HG03378 (cell line): Measurements from ENCODE around the gene KRTAP10-7.
"Not testable (repeated sequence)": the region's sequence is repeated elsewhere in the genome, so short reads cannot be mapped to it uniquely, and the experiment has no call there.

Experiments
- ATAC-seq: cut with Tn5 transposase; IDR thresholded peaks from one replicate; pipeline ENCODE4 v1.9.1; 2021; ENCODE audit warnings: mild to moderate bottlenecking, moderate library complexity; ENCODE audit not compliant: unreplicated experiment

Gene KRTAP10-7

DNA sequence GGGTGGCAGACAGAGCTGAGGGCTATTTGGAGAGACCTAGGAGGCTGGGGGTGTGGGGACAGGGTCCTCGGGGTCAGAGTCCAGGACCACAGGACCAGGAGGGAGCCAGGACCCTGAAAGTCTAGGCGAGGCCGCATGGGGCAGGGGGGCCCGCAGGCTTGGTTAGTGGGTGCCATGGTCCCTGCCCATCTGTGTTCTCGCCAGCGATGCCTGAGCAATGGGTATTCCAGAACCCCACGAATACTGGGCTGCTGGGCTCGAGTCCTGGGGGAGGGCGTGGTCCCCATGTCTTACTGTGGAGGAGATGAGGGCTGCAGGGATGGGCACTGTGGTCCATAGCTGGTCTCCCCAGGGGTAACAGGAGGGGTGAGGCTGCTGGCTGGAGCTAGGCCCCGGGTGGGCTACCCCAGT, 10.1 kb upstream of the KRTAP10-7 start:
- no peak for ATAC-seq

DNA sequence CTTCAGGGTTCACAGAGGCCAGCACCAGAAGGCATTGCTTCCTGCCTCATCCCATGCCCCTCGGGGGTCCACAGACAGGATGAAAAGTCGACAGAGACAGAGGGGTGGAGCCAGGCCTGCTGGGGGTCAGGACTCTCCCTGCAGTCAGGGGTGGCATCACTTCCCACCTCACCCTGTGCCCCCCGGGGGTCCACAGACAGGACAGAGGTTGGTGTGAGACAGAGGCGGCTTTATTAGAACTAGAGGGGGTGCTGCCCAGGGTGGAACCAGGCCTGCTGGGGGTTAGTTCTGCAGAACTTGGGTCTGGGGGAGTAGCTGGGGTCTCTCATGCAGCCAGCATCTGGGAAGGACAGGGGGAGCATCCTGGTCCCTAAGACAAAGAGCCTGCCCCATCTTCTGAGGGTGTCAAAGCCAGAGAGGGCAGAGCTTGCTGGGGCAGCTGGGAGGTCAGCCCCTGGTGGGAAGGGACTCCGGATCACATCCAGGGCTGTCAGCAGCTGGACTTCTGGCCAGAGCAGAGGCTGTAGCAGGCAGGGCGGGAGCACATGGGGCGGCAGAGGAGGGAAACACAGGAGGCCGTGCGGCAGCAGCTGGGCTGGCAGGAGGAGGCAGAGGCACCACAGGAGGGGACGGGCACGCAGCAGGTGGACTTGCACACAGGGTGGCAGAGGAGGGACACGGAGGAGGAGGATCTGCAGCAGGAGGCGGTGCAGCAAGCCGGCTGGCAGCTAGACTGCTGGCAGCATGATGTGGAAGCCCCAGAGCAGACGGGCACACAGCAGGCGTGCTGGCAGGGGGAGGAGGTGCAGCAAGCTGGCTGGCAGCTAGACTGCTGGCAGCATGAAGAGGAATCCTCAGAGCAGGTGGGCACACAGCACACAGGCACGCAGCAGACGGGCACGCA, 9.2 kb upstream of the KRTAP10-7 start:
- not testable (repeated sequence) for ATAC-seq

DNA sequence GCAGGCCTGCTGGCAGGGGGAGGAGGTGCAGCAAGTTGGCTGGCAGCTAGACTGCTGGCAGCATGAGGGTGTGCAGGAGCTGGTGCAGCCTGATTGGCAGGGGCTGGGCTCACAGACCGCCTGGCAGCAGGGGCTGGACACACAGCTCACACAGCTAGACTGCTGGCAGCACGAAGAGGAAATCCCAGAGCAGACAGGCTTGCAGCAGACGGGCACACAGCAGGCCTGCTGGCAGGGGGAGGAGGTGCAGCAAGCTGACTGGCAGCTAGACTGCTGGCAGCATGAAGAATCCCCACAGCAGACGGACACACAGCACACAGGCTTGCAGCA, 8.6 kb upstream of the KRTAP10-7 start:
- ATAC-seq: not testable (repeated sequence)

DNA sequence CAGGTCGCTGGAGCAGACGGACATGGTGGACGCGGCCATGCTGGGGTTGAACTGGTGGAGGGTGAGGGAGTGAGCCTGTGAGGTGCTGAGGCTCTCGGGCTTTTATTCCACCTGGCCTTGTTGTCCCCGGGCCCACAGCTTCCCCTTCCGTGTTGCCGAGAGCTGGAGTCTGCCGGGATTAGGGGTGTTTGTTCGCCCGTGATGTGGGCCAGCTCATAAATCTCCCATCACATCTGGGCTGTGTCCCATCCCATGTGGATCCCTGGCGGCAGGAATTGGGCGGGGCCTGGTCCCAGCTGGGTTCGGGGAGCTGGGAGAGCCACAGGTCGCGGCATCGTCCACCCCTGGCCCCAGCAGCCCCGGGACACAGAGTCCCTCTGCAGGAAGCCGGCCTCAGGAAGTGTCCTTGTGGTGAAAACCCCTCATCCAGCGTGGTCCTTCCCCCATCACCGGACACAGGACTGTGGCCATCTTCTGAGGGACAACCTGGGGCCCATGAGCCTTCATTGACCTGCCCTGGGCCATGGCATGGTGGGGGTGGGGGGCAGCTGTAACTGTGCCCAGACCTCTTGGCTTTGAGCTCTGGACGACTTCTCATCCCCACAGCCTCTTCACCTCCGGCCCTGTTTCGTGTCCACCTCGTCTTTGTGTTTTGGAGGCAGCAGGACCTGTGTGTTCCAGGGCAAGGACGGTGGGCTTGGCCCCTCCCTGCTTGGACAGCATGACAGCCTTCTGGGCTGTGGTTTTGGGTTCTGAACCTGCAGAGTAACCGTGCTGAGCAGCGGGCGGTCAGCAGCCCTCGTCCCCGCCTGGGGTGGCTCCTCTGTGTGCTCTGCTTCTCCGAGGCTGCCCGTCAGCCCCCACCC, 7.7 kb upstream of the KRTAP10-7 start, which contains the start of gene KRTAP10-6:
Gene KRTAP10-6, minus strand, starts transcription at position 60 of the 866 bp plus-strand sequence. Its CDS starts 21 bp downstream, at position 39.
- ATAC-seq: no peak

DNA sequence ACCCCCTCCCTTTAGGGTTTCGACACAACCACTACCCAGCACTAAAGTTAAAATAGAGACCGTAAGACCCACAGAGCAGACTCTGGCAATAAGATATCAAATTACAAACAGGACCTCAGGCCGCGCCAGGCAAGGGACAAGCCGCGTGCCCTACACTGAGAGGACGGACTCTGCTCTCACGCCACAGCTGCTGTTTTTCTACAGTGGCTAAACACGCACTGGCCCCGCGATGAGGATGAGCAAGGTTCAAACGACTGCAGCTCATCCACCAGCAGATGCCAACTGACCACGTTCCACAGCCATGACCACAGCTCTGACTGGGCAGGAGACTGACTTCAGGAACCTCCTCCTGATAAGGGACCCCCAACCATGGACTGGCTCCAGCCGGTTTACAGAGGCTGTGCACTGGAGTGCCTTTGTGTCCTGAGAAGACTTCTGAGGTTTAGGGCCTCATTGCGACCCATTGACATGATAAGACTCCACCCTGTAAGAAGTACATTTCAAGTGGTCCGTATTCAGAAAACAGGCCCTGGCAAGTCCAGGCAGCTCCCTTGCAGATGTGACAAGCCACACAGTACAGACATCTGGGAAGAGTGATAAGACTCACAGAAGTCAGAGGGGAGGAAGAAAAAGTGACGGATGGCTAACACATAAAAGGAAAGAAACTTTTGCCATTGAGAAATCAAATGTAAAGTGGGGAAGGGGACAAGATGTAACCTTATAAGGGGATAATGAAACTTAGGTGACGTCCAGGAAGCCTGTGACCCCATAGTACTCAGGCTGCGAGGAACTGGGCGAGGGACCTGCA, 6.6 kb upstream of the KRTAP10-7 start:
- no peak for ATAC-seq

DNA sequence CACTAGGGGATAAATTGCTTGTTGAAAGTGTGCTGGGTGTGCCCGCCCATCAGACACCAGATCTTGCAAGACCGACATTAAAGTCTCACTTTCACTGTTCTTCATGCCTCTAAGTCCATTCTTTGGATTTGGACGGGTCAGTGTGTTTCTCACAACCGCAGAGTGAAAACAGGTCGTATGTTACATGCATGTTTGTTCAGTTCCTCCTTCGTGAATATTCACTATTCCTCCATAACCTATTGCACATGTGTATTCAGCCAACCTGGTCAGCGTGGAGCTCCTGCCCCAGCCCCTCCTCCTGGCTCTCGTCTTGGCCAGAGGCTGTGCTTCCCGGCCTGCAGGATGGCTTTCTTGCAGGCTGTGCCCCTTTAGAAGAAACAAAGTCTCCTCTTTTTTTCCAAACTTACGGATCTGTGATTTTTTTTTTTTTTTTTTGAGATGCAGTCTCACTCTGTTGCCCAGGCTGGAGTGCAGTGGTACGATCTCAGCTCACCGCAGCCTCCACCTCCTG, 5.9 kb upstream of the KRTAP10-7 start:
- ATAC-seq: no peak

DNA sequence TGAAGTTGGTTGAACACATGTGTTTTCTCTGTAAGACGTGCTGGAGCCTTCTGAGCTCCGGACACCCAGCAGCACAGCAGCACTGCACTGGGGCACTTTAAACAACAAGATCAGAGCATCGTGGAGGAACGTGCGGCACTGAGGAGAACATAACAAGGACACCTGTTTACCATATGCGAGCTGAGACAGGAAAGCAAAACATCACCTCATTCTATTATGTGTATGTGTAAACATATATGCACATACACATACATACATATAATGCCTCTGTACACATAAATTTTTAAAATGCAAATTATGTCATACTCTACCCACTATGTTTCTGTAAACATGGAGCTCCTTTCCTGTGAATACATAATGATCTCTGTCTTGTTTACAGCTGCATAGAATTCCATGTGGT, 4.9 kb upstream of the KRTAP10-7 start:
- no peak for ATAC-seq

DNA sequence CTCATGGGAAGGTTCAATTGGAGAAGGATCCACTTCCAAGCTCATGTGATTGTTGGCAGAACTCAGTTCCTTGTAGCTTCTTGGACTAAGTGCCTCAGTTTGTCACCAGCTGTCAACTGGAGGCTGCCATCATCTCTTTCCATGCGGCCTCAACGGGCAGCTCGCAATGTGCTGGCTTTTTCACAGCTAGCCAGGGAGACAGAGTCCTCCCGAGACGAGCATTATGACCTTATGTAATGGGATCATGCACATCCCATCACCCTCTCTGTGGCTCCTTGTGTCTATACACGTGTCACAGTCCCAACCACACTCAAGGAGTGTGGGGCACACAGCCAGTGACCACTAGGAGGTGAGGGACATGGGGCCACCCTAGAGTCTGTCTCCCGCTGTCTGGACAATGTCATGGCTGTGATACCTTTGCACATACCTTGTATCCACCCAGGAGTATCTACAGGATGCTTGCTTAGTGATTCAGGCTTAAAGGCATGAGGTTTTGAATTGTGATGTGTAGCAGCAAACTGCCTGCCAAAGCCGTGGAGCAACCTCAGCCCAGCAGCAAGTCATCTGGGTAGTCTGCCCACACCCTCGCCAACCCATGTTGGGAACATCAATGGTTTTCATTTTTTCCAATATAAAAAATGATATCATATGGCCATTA, 4.2 kb upstream of the KRTAP10-7 start:
- ATAC-seq: no peak

DNA sequence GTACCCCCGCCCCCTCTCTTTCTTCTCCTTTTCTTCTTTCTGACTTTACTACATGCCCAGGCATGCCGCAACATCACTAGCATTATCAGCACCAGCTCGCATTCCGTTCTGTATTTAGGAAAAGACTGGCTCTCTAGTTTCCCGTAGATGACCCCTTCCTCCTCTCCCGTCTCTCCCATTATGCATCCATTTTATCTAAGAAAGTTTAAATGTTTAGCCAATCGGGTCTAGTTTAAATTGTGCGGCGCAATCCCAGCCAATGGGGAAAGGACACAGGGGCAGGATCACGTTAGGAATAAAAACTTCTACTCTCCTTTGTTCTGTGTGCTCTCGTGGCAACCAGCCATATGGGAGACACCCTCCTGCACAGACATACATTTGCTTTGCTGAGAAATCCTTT, 2.3 kb upstream of the KRTAP10-7 start:
- ATAC-seq: no peak

DNA sequence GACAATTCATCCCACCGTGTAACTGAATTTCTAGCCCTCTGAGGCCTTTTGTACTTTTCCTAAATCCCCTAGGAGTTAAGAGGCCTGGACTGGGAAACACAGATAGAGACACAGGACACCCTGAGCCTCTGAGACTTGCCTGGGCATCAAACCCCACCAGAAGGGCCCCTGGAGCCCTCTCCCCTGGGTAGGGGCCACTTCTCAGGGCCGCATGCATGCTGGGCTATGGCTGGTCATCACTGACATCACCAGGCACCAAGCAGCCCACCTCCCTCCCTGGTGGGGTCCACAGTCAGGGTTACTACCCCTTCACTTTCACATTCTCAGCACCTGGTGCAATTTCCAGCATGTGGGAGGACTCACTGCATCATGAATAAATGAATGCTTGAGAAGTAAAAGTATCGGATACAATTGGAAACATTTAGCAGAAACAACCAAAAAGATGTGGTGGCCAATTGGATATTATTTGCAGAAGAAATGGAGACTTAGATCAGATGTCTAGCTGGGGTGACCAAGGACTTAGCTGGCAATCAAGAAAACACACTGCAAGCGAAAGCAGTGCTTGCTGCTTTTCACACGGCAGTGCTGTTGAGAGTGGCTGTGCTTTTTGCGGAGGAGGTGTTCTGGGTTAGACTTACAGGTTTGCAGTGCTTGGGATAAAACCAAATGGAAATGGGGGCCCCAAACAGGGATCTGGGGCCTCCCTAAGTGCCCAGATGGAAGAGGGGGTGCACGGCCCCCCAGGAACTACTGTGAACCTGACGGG, 950 bp upstream of the KRTAP10-7 start:
- no peak for ATAC-seq

DNA sequence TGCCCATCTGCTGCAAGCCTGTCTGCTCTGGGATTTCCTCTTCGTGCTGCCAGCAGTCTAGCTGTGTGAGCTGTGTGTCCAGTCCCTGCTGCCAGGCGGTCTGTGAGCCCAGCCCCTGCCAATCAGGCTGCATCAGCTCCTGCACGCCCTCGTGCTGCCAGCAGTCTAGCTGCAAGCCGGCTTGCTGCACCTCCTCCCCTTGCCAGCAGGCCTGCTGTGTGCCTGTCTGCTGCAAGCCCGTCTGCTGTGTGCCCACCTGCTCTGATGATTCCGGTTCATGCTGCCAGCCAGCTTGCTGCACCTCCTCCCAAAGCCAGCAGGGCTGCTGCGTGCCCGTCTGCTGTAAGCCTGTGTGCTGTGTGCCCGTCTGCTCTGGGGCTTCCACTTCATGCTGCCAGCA, 694 bp downstream of the KRTAP10-7 start:
- ATAC-seq: not testable (repeated sequence)

DNA sequence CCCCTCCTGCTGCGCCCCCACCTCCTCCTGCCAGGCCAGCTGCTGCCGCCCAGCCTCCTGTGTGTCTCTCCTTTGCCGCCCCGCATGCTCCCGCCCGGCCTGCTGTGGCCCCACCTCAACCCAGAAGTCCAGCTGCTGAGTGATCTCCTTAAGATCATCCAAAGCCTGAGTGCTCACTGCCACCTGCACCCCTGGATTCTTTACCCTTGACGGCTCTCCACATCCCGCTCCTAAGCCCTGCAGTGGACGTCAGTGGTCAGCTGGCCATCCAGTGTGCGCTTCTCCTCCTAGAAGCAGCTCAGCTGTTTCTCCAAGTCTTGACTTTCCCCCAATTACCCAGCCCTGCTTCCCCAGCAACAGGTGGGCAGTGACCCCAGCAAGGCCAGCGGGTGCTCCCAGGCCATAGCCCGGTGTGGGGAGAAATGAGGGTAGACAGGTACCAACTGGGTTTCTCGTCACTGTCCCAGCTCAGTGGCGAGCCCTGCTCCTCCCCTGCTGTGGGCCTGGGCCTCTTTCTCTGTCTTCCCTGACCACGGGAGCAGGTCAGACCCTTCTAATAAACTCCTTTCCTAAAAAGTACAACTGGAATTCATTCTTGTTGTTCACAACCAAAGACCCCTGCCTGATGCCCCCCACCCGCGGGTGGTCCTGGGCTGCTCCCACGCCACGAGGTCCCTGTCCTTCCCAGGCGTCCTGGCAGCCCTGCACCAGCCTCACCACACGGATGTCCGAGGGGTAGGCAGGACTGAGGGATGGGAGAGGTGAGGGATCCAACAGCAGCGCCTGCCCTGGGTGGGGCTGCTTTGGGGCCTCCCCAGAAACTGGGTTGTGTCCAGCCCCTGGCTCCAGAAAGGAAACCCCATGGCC, 1.4 kb downstream of the KRTAP10-7 start:
- ATAC-seq: no peak

DNA sequence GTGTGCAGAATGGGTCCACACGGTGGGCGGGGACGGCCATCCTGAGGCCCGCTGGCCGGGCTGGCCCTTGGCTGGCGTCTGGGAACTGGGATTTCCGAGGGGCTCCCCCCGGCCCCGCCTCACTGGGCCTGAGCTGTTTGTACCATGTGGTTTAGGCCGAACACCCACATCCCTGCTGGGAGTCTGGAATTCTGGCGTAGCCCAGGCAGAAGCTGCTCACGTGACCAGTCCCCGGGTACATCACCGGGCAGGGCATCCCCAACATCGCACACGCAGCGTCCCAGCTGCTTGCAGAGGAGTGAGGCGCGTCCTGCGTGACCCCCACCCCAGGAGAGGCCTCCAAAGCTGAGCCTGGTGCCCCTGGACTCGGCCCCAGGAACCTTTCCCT, 2.1 kb downstream of the KRTAP10-7 start:
- ATAC-seq: no peak

DNA sequence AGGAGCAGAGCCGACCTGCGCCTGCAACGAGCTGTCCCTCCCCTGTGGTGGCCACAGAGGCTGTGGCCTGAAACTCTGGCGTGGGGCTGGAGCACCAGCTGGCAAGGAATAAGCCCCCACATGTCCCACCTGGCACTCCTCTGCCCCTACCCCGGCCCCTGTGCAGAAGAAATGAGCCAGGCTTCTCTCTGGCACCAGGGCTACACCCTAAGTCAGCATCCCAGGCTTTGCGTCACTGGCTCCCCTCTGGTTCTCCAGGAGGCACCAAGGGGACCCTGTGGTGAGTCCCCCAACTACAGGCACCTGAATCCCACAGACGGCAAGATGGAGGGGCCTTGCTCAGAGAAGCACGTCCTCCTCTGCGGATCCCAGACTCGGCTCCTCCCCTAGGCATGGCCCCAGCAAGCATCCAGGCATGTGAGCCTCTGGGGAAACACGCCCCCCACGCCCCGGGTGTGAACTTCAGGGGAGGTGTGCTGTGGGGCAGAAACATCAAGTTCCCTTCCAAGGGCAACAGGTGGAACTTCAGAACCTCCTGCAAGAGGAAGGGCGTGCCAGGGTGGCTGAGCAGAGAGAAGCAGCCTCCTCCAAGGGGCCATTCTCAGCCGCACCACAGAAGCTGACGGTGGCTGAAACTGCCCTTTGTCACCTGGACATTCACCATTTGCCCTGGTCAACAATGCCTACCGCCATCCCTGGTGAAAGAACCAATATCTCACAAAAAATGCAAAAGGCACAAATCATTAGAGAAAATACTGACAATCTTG, 2.9 kb downstream of the KRTAP10-7 start:
- no peak for ATAC-seq

DNA sequence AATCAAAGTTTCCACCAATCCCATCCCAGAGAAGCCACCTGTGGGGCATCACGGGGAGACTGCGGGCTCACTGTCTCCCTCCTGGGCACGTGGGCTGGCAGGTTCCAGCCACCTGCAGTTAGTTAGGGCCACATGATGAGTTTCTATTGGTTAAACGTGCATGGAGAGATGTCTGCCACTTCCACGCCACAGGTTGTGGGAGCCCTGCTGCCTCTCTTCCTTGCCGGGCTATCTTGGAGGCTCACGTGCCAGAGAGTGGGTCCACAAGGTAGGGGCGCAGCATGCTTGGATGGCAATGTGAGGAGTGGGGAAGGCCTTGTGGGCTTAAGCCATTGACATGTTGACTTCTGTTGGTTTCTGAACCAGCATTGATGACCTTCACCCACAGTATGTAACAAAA, 3.5 kb downstream of the KRTAP10-7 start:
- no peak for ATAC-seq

DNA sequence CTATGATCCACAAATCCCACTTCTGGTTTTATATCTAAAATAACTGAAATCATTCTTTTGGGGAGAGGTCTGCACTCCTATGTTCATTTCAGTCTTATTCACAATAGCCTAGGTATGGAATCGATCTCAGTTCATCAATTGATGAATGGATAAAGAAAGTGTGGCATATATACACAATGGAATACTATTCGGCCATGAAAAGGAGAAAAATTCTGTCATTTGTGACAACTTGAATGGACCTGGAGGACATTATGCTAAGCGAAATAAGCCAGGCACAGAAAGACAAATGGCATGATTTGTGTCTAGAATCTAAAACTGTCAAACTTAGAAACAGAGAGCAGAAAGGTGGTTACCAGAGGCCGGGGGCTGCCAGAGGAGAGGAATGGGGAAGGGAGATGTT, 6.1 kb downstream of the KRTAP10-7 start:
- no peak for ATAC-seq

DNA sequence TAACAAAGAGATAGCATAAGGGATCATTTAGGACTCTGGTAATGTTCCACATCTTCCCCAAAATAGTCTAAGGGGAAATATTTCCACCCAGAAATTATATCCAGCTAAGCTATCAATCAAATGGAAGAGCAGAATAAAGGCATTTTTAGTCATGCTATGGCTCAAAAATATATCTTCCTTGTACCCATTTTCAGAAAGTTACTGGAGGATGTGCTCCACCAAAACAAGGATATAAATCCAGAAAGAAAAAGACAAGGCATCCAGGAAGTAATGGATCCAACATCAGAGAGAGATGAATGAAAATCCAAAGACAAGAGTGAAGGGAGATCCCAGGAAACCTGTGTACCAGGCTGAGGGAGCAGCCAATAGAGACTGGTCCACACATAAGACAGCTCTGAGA, 8.8 kb downstream of the KRTAP10-7 start:
- no peak for ATAC-seq
